Lower leg skin (tissue), 3 donors: ENCODE results near the gene CCDC70.

Experiments used
- CTCF ChIP-seq, 3 donors: fragments of 450-650 bp; IDR thresholded peaks; one replicate each; pipeline ENCODE4 v1.5.1; 2016; ENCODE audit warnings: antibody characterized with exemption in 3 of 3, mild to moderate bottlenecking in 3 of 3, moderate library complexity in 2 of 3
- POLR2A ChIP-seq, 2 donors: fragments of 450-650 bp; IDR thresholded peaks; one replicate each; pipeline ENCODE4 v1.6.1; 2016 to 2017; ENCODE audit warnings: antibody characterized with exemption in 2 of 2, mild to moderate bottlenecking in 1 of 2, moderate library complexity in 1 of 2

- TF ChIP-seq CTCF (IDR thresholded peaks at IDR 0.05) (no peak), POLR2A (IDR thresholded peaks at IDR 0.05) (no peak)
These were observed 11.5 kb downstream of the CCDC70 start for GRCh38 chr13:51873117-51873798.
